GM21515 (cell line): ENCODE data around the gene RGS7BP.
"Not testable (repeated sequence)": the region's sequence is repeated elsewhere in the genome, so short reads cannot be mapped to it uniquely, and the experiment has no call there.

Source experiments
- ATAC-seq: cut with Tn5 transposase; IDR thresholded peaks from one replicate; pipeline ENCODE4 v1.9.1; 2021; ENCODE audit not compliant: unreplicated experiment

RGS7BP gene

GRCh38 chr5:64557911-64558310, 52.1 kb downstream of the RGS7BP start:
- ATAC-seq: no peak

GRCh38 chr5:64558641-64559040, 52.8 kb downstream of the RGS7BP start:
- ATAC-seq: not testable (repeated sequence)

- no peak for ATAC-seq
These were observed 60.6 kb downstream of the RGS7BP start for GRCh38 chr5:64566310-64566916.

GRCh38 chr5:64569858-64570257, 64.0 kb downstream of the RGS7BP start:
- ATAC-seq: no peak

- ATAC-seq: no peak
These were observed 64.7 kb downstream of the RGS7BP start for GRCh38 chr5:64570395-64570996.

- ATAC-seq: no peak
These were observed 69.7 kb downstream of the RGS7BP start for GRCh38 chr5:64575561-64575960.

- ATAC-seq: no peak
These were observed 70.4 kb downstream of the RGS7BP start for GRCh38 chr5:64576250-64576649.

- no peak for ATAC-seq
These were observed 79.8 kb downstream of the RGS7BP start for GRCh38 chr5:64585646-64586045.

- ATAC-seq: no peak
These were observed 81.6 kb downstream of the RGS7BP start for GRCh38 chr5:64587370-64587769.

GRCh38 chr5:64592730-64593341, 87.0 kb downstream of the RGS7BP start:
- ATAC-seq: no peak

GRCh38 chr5:64594025-64594424, 88.2 kb downstream of the RGS7BP start:
- ATAC-seq: no peak

GRCh38 chr5:64594601-64595000, 88.8 kb downstream of the RGS7BP start:
- ATAC-seq: no peak

- ATAC-seq: no peak
These were observed 89.4 kb downstream of the RGS7BP start for GRCh38 chr5:64595031-64595855.

- no peak for ATAC-seq
These were observed 93.4 kb downstream of the RGS7BP start for GRCh38 chr5:64599226-64599625.

GRCh38 chr5:64603676-64604075, 97.9 kb downstream of the RGS7BP start:
- no peak for ATAC-seq

- ATAC-seq: no peak
These were observed 101.1 kb downstream of the RGS7BP start for GRCh38 chr5:64606926-64607325.

GRCh38 chr5:64612344-64612961, 106.6 kb downstream of the RGS7BP start:
- peak; percentile 58 for ATAC-seq

GRCh38 chr5:64615895-64616294, 110.1 kb downstream of the RGS7BP start:
- peak; percentile 53 for ATAC-seq

- no peak for ATAC-seq
These were observed 113.8 kb downstream of the RGS7BP start for GRCh38 chr5:64619609-64620008.

- no peak for ATAC-seq
These were observed 117.2 kb downstream of the RGS7BP start for GRCh38 chr5:64622991-64623390.

GRCh38 chr5:64625678-64626077, 119.9 kb downstream of the RGS7BP start:
- no peak for ATAC-seq
